HG03045 (cell line): ENCODE data around the gene CTBP2.
"Not testable (repeated sequence)": the region's sequence is repeated elsewhere in the genome, so short reads cannot be mapped to it uniquely, and the experiment has no call there.

Experiments used
- ATAC-seq: cut with Tn5 transposase; IDR thresholded peaks from one replicate; pipeline ENCODE4 v1.9.1; 2021; ENCODE audit warnings: mild to moderate bottlenecking, moderate library complexity; ENCODE audit not compliant: unreplicated experiment

Gene CTBP2

GRCh38 chr10:125160856-125161706 lies 718 bp upstream of the CTBP2 start:
- no peak for ATAC-seq

- no peak for ATAC-seq
Observed at GRCh38 chr10:125159486-125159931, 854 bp downstream of the CTBP2 start.

GRCh38 chr10:125158601-125159485 lies 1.5 kb downstream of the CTBP2 start:
- ATAC-seq = no peak

GRCh38 chr10:125158275-125158600 lies 2.1 kb downstream of the CTBP2 start:
- no peak for ATAC-seq

- ATAC-seq = no peak
Observed at GRCh38 chr10:125157505-125157904, 2.9 kb downstream of the CTBP2 start.

GRCh38 chr10:125156739-125157480 lies 3.5 kb downstream of the CTBP2 start:
- no peak for ATAC-seq

GRCh38 chr10:125156196-125156595 lies 4.2 kb downstream of the CTBP2 start:
- ATAC-seq = no peak

- ATAC-seq = no peak
Observed at GRCh38 chr10:125155101-125155500, 5.3 kb downstream of the CTBP2 start.

- no peak for ATAC-seq
Observed at GRCh38 chr10:125154529-125154928, 5.8 kb downstream of the CTBP2 start.

GRCh38 chr10:125153703-125154490 lies 6.5 kb downstream of the CTBP2 start:
- no peak for ATAC-seq

- ATAC-seq = no peak
Observed at GRCh38 chr10:125152450-125153368, 7.7 kb downstream of the CTBP2 start.

GRCh38 chr10:125151553-125152449 lies 8.6 kb downstream of the CTBP2 start:
- no peak for ATAC-seq

GRCh38 chr10:125151170-125151552 lies 9.2 kb downstream of the CTBP2 start:
- no peak for ATAC-seq

GRCh38 chr10:125150376-125151083 lies 9.8 kb downstream of the CTBP2 start:
- not testable (repeated sequence) for ATAC-seq

GRCh38 chr10:125149680-125150047 lies 10.7 kb downstream of the CTBP2 start:
- no peak for ATAC-seq

- ATAC-seq = no peak
Observed at GRCh38 chr10:125149036-125149679, 11.2 kb downstream of the CTBP2 start.

GRCh38 chr10:125148528-125148927 lies 11.8 kb downstream of the CTBP2 start:
- ATAC-seq = no peak
